GM12872 (cell line): Measurements from ENCODE around the gene SMIM17.

ENCODE experiments used
- TF ChIP-seq, protein P1 (sequence below): IDR thresholded peaks from 3 replicates; pipeline ENCODE4 v1.5.1; 2011; ENCODE audit warnings: low read depth, mild to moderate bottlenecking, low read length, moderate library complexity; ENCODE audit not compliant: insufficient read depth

The SMIM17 gene

DNA sequence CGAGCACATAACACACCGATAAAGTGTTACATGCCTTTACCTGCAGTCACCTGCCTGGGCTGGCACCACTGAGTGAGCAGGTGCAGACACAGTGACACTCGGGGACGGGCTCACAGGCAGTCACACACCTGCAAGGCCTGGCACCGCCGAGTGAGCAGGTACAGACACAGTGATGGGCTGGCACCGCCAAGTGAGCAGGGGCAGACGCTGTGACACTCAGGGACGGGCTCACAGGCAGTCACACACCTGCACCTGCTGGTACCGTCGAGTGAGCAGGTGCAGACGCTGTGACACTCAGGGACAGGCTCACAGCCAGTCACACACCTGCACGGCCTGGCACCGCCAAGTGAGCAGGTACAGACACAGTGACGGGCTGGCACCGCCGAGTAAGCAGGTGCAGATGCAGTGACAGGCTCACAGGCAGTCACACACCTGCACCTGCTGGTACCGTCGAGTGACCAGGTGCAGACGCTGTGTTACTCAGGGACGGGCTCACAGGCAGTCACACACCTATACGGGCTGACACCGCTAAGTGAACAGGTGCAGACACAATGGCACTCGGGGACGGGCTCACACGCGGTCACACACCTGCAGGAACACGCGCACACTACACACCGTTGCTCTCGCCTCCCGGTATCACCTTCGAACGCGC is 28.1 kb downstream of the SMIM17 start:
- TF ChIP-seq, protein P1, sequence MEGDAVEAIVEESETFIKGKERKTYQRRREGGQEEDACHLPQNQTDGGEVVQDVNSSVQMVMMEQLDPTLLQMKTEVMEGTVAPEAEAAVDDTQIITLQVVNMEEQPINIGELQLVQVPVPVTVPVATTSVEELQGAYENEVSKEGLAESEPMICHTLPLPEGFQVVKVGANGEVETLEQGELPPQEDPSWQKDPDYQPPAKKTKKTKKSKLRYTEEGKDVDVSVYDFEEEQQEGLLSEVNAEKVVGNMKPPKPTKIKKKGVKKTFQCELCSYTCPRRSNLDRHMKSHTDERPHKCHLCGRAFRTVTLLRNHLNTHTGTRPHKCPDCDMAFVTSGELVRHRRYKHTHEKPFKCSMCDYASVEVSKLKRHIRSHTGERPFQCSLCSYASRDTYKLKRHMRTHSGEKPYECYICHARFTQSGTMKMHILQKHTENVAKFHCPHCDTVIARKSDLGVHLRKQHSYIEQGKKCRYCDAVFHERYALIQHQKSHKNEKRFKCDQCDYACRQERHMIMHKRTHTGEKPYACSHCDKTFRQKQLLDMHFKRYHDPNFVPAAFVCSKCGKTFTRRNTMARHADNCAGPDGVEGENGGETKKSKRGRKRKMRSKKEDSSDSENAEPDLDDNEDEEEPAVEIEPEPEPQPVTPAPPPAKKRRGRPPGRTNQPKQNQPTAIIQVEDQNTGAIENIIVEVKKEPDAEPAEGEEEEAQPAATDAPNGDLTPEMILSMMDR, result no peak

DNA sequence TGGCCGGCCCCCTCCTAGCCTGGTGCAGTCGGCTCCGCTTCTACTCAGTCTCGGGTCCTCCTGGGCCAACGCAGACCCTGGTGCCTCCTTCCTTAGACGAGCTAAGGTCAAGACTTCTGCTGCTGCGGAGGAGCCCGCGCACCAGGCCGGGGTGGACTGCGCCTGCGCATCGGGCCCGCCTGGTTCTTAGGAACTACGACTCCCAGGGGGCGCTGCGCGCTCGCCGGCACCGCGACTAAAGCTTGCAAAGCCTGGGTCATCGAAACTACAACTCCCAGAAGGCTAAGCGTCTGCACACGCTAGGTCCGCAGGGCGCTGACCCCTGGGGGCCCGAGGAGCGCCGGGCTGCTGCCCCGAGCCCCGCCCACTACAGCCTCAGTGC is 28.6 kb downstream of the SMIM17 start, which contains the start of gene ZNF835:
TSS of gene ZNF835 (minus strand) at position 145 of the 382 bp plus-strand sequence. CDS start 6,559 bp downstream, outside the sequence.
- TF ChIP-seq, protein P1, result no peak

DNA sequence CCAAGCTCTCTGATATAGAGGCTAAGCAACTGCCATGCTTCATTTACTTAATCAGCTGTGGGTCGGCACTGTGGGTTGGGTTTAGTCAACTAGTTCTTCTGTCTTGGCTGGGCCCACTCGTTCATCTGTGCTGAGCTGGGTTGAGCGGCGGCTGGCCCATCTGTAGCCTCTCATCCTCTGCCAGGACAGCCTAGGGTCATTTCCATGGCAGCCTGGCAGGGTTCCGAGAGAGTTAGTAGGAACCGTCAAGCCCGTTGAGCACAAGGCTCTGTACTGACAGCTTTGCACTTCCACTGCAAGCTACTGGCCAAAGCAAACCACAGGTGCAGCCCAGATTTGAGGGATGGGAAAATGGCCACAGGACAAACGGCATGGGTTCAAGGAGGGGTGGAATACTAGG is 35.2 kb downstream of the SMIM17 start:
- TF ChIP-seq, protein P1, result no peak

DNA sequence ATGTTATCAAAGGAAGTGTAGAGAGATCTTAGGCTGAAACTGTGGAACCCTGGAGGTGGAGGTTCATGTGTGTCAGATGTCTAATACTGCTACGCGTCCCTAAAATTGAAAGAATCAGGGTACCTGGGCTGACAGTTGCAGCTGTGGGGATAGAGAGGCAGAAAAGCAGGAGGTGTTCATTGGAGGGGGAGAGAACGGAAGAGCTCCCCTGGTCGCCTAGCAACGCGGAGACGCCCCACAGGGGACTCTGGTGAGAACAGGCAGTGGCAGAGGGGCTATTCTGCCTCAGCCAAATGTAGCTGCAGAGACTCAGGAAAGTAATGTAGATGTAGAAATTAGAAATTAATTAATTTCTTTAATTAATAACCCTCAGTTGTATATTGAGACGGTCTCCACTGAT is 38.7 kb downstream of the SMIM17 start:
- TF ChIP-seq, protein P1, result no peak

DNA sequence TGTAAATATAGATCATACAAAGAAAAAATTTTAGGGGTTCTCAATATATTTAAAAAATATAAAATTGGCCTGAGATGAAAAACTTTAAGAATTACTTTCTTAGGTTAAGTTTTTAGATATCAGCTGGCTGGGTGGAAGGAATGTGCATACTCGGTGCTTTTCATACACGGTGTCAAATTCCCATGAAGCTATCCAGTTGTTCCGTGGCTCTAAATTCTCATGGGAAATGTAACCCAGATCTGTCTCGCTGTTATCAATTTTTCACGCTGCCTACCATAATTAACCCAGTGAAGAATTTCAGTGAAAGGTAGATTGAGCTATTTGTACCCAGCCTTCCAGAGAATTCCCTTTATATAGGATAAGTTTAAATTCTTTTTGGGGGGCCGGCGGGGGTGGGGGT is 40.2 kb downstream of the SMIM17 start:
- TF ChIP-seq, protein P1, result no peak

DNA sequence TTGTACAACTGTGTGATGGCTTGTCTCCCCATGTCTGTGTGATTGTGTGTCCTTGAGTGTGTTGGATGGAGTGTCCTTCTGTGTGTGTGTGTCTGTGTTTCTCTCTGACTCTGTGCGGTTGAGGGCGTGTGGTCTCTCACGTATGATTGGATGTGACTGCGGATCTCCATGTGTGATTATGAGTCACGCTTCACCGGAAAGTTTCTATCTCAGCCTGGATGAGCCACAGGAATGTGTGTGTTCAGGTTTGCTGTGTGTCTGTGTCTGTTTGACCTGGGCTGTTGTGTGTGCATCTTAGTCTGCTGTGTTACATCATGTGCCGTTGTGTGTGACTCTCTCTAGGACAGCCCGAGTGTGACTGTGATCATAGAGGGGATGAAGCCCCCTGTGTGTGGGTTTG is 44.1 kb downstream of the SMIM17 start:
- TF ChIP-seq, protein P1, result no peak

DNA sequence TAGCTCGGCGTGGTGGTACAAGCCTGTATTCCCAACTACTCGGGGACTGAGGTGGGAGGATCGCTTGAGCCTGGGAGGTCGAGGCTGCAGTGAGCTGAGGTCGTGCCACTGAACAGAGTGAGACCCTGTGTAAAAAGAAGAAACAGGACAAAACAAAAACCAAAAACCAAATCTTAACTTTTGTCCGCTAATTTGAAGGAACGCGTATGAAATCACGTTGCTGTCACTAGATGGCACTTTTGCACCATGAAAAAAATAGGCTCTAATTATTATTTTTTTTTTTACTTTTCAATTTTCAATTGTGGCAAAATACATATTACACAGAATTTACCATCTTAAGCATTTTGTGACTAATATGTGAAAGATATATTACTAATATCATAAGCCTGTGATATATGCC is 46.2 kb downstream of the SMIM17 start:
- TF ChIP-seq, protein P1, result no peak
